T-helper 1 cell treated with Interleukin-12 subunit alpha and Interleukin-12 subunit beta and Interleukin-4 antibody, amounts not matched to agents 30 μg/mL and 1 μg/mL, for 36 hours (primary cell): ENCODE data around the gene TBC1D20.

Source experiments
- H3K27ac Mint-ChIP-seq: one replicate; pipeline ENCODE4 v1.8.0; 2021; ENCODE audit warnings: mild to moderate bottlenecking, mixed read lengths
- H3K27me3 Mint-ChIP-seq: one replicate; pipeline ENCODE4 v1.8.0; 2021; ENCODE audit warnings: low read depth, mixed read lengths
- H3K36me3 Mint-ChIP-seq: one replicate; pipeline ENCODE4 v1.8.0; 2021; ENCODE audit warnings: low read depth, mixed read lengths
- H3K4me1 Mint-ChIP-seq: one replicate; pipeline ENCODE4 v1.8.0; 2021; ENCODE audit warnings: low read depth, mixed read lengths
- H3K4me3 Mint-ChIP-seq: one replicate; pipeline ENCODE4 v1.8.0; 2021; ENCODE audit warnings: mild to moderate bottlenecking, moderate library complexity, mixed read lengths
- H3K9me3 Mint-ChIP-seq: one replicate; pipeline ENCODE4 v1.8.0; 2021; ENCODE audit warnings: mixed read lengths

Gene TBC1D20

DNA sequence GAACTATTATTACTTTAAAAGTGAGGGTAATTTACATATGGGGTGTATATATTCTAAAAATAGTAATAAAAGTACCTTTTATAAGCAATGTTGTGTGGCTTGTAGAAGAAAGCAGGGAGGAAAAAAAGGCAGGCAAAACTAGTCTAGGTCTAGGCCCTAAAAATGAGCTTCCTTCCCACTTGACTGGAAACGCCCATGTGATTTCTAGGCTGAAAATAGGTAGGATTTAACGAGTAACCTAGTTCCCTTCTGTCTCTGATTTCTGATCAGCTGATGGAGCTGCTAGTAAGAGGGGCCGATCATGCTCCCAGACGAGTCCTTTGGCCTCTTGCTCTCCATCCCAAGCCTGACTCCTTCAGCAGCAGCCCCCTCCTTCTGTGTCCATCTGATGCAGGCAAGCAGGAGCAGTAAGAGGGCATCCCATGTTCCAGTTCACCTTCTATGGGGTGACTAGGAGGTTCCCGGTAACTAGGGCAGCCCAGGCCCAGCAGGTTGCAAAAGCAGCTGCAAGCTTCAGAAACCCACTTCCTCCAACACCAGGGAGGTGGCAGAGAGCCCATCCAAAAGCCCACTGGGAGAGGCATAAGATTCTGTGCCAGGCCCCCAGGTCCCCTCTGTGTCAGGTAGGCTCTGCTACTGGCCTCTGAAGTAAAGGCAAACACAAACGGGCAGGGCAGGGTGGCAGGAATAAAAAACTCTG, 24.4 kb downstream of the TBC1D20 start:
- H3K9me3 Mint-ChIP-seq, result no peaks in the 10 kb centered on the region
- H3K4me3 Mint-ChIP-seq, result peak overlapping the region; percentile 80
- H3K27me3 Mint-ChIP-seq, result no peaks in the 10 kb centered on the region
- peak overlapping the region; percentile 88 for H3K27ac Mint-ChIP-seq
- H3K36me3 Mint-ChIP-seq, result peaks cover 76% of the 10 kb centered on the region
- H3K4me1 Mint-ChIP-seq, result peaks cover 59% of the 10 kb centered on the region

- Mint-ChIP-seq H3K4me1 (peaks cover 64% of the 10 kb centered on the region), H3K4me3 (no peak overlapping the region), H3K9me3 (no peaks in the 10 kb centered on the region), H3K36me3 (peaks cover 72% of the 10 kb centered on the region), H3K27ac (no peak overlapping the region), H3K27me3 (no peaks in the 10 kb centered on the region)
These were observed 25.9 kb downstream of the TBC1D20 start for GRCh38 chr20:436476-436875.

DNA sequence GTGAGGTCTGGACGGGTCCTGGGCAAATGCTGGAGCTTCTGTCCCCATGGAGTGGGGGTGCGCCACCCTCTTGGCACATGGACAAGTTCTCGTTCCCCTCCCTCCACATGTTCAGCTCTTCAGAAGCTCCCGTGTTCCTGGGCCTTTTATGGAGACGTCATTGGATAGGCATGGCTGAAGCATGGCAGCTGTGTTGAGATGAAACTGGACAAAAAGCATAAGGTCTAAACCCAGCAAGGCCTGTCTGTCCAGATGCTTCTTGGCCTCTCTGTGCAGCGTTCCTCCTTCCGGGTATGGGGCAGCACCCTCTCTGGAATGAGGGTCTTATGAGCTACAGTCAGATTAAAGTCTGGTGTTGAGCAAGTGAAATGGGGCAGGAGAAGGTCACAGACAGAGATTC, 26.8 kb downstream of the TBC1D20 start:
- Mint-ChIP-seq H3K4me1 (peaks cover 60% of the 10 kb centered on the region), H3K4me3 (no peak overlapping the region), H3K27ac (no peak overlapping the region), H3K27me3 (no peaks in the 10 kb centered on the region), H3K9me3 (no peaks in the 10 kb centered on the region), H3K36me3 (peaks cover 68% of the 10 kb centered on the region)

GRCh38 chr20:434661-435419, 27.5 kb downstream of the TBC1D20 start:
- H3K27ac Mint-ChIP-seq, result peak overlapping the region; percentile 52
- H3K4me1 Mint-ChIP-seq, result peaks cover 58% of the 10 kb centered on the region
- H3K36me3 Mint-ChIP-seq, result peaks cover 66% of the 10 kb centered on the region
- H3K27me3 Mint-ChIP-seq, result no peaks in the 10 kb centered on the region
- H3K9me3 Mint-ChIP-seq, result no peaks in the 10 kb centered on the region
- H3K4me3 Mint-ChIP-seq, result peak overlapping the region; percentile 37

DNA sequence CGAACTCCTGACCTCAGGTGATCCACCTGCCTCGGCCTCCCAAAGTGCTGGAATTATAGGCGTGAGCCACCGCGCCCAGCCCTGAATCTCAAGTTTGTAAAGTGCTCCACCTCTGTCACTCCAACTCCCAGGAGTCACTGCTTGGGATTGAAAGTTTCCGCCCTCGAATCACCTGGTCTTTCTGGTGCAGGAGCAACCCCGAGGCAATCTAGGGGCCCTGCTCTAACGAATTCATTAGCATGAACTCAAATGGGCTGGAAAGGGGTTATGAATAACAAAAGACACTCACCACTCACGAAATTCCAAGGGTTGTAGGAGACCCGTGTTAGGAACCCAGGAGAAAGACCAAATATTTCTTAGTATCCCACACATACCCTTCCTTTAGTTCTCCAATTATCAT, 28.1 kb downstream of the TBC1D20 start:
- Mint-ChIP-seq H3K36me3 (peaks cover 63% of the 10 kb centered on the region), H3K4me3 (no peak overlapping the region), H3K9me3 (no peaks in the 10 kb centered on the region), H3K27me3 (no peaks in the 10 kb centered on the region), H3K4me1 (peaks cover 52% of the 10 kb centered on the region), H3K27ac (peak overlapping the region; percentile 52)

DNA sequence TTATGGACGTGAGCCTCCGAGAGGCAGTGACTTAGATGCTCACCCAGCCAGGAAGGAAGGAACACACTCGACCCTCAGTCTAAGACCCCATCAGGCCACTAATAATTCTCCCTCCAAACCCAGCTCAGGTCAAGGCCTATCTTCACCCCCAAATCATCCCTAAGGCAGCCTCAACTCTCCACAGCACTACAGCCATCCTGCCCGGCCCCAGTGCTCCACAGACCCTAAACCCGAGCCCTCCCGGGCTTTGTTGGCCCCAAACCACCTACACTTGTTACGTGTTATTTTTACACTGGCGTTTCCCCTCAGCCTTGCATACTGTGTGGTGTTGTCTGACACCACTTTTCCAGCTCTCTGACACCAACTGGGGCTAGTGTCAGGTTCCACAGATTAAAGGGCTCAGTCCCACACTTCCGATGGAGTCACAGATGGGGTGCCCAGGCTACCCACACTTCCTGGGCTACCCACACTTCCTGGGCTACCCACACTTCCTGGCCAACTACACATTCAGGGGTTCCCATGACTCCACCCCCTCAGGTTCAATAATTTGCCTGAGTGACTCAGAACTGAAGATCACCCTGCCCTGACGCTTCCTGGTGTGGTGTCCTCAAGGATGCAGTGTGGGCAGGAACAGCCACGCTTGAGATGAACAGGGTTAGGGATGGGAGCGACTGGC, 28.9 kb downstream of the TBC1D20 start:
- peak overlapping the region; percentile 63 for H3K4me3 Mint-ChIP-seq
- H3K36me3 Mint-ChIP-seq, result peaks cover 56% of the 10 kb centered on the region
- H3K27ac Mint-ChIP-seq, result peak overlapping the region; percentile 93
- H3K9me3 Mint-ChIP-seq, result no peaks in the 10 kb centered on the region
- peaks cover 44% of the 10 kb centered on the region for H3K4me1 Mint-ChIP-seq
- H3K27me3 Mint-ChIP-seq, result no peaks in the 10 kb centered on the region

- peak overlapping the region; percentile 63 for H3K4me3 Mint-ChIP-seq
- H3K4me1 Mint-ChIP-seq, result peaks cover 37% of the 10 kb centered on the region
- H3K36me3 Mint-ChIP-seq, result peaks cover 55% of the 10 kb centered on the region
- H3K27ac Mint-ChIP-seq, result peak overlapping the region; percentile 93
- H3K9me3 Mint-ChIP-seq, result no peaks in the 10 kb centered on the region
- H3K27me3 Mint-ChIP-seq, result no peaks in the 10 kb centered on the region
These were observed 29.5 kb downstream of the TBC1D20 start for GRCh38 chr20:432677-433299.

GRCh38 chr20:432208-432607, 30.1 kb downstream of the TBC1D20 start:
- no peaks in the 10 kb centered on the region for H3K27me3 Mint-ChIP-seq
- H3K36me3 Mint-ChIP-seq, result peaks cover 52% of the 10 kb centered on the region
- peak overlapping the region; percentile 79 for H3K27ac Mint-ChIP-seq
- no peak overlapping the region for H3K4me3 Mint-ChIP-seq
- no peaks in the 10 kb centered on the region for H3K9me3 Mint-ChIP-seq
- H3K4me1 Mint-ChIP-seq, result peaks cover 33% of the 10 kb centered on the region

DNA sequence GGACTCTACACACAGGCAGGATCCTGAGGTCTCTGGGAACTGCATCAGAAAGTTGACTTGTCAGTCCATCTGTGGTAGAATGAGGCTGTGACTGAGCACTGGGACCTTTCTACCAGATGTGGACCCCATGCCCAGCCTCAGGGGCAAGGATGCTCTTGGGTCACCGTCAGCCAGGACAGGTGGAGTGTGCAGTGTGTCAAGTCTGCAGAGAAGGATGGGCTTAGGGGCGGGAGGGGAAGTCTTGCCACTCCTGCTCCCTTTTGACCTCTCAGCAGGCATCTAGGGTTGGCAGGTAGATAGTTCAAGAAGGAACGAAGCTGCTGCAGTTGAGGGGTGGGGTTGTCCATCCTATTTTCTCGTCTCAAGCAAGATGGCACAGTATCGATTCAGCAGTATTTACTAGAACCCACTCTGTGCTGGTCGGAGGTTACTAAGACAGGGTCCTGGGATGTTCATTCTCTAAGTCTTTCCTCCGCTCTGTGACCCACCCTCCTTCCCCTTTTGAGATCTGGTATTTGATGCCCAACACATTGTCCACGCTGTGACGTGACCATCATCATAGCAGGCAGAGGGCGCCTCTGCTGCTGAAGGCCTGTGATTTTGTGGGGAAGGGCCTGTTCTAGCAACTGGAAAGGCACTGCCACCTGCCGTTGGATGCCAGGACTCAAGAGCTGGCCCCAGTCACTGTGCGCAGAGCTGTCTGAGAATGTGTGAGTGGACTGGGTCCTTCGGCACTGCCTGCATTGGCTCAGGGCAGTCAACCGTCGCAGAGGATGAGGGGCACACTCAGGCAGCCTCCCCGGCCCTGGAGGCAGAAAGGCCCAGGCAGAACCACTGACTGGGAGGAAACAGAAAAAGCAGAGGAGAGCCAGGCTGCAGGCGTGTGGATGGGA, 31.1 kb downstream of the TBC1D20 start:
- Mint-ChIP-seq H3K4me3 (no peak overlapping the region), H3K27ac (peak overlapping the region; percentile 63), H3K4me1 (peaks cover 38% of the 10 kb centered on the region), H3K27me3 (no peaks in the 10 kb centered on the region), H3K36me3 (peaks cover 52% of the 10 kb centered on the region), H3K9me3 (no peaks in the 10 kb centered on the region)

- peak overlapping the region; percentile 26 for H3K27ac Mint-ChIP-seq
- H3K36me3 Mint-ChIP-seq, result peaks cover 46% of the 10 kb centered on the region
- no peaks in the 10 kb centered on the region for H3K9me3 Mint-ChIP-seq
- H3K27me3 Mint-ChIP-seq, result no peaks in the 10 kb centered on the region
- H3K4me1 Mint-ChIP-seq, result peaks cover 35% of the 10 kb centered on the region
- H3K4me3 Mint-ChIP-seq, result no peak overlapping the region
These were observed 32.0 kb downstream of the TBC1D20 start for GRCh38 chr20:430091-430999.

DNA sequence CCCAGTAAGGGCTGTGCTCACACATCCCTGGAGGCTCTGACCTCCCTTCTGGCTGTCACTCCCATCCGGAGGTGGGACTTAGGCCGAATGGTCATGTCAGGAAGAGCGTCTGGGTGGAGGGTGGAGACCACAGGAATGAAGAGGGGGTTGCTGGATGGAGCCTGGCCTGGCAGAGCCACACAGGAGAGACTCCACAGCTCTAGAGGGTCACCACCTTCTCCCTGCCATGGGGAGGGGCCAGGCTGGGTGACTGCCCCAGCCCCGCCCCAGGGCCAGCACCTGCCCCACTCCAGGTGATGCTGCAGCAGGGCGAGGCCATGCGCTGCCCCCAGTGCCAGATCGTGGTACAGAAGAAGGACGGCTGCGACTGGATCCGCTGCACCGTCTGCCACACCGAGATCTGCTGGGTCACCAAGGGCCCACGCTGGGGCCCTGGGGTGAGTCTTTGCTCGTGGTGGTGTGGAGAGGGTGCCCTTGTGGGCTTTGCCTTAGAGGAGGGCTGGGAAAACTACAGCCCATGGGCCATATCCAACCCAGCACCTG, 33.6 kb downstream of the TBC1D20 start:
- Mint-ChIP-seq H3K27me3 (no peaks in the 10 kb centered on the region), H3K4me1 (peaks cover 30% of the 10 kb centered on the region), H3K4me3 (no peak overlapping the region), H3K9me3 (no peaks in the 10 kb centered on the region), H3K36me3 (peaks cover 48% of the 10 kb centered on the region), H3K27ac (no peak overlapping the region)

DNA sequence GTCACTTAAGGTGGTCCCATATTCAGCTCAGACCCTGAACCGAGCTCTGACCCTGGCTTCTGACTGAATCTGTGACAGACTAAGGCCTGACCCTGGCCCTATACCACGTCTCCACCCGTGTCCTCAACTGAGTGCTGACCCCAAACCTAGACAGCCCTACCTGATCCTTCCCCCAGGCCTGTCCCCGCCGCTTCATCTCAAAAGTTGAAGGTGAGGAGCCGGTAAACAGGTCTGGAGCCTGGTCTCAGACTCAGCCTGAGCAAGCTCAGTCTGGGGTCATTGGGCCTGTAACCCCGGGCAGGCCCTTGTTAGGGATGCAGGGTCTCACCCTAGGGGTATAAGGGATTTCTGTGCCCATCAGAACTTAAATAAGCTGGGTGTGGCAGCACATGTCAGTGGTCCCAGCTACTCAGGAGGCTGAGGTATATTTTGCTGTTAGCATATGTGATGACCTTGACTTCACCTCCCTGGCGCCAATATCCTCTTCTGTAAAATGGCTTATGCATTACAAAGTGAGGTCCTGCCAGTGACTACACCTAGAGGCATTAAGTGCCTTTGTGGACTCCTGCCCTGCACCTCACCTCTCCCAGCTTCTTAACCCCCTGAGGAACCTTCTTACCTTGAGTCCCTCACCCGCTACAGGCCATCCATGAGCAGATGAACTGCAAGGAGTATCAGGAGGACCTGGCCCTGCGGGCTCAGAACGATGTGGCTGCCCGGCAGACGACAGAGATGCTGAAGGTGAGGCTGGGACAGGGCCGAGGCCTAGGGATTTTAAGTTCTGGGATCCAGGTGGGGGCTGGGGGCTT, 34.3 kb downstream of the TBC1D20 start:
- H3K9me3 Mint-ChIP-seq, result no peaks in the 10 kb centered on the region
- H3K27ac Mint-ChIP-seq, result no peak overlapping the region
- no peaks in the 10 kb centered on the region for H3K27me3 Mint-ChIP-seq
- H3K4me1 Mint-ChIP-seq, result peaks cover 23% of the 10 kb centered on the region
- H3K4me3 Mint-ChIP-seq, result no peak overlapping the region
- H3K36me3 Mint-ChIP-seq, result peaks cover 45% of the 10 kb centered on the region
